Measurements from ENCODE around the gene CDH4.

The CDH4 gene

GRCh38 chr20:61445138-61445537, 193.1 kb downstream of the CDH4 start:
- Histone ChIP-seq H3K4ac (ENCODE audit: low read length) (no peak overlapping the region), H2BK120ac (ENCODE audit: low read depth, low read length) (no peak overlapping the region), H3K9ac (ENCODE audit: low read depth, low read length, poor library complexity) (no peak overlapping the region), H2BK12ac (ENCODE audit: low read length) (no peak overlapping the region), H3K9me3 (replicated peaks in 1 of 2; ENCODE audit: control insufficient read depth in 2 of 2, insufficient read depth in 1 of 2, low read depth in 1 of 2, low read length in 2 of 2) (no peaks in the 10 kb centered on the region), H3K27ac (replicated peaks; ENCODE audit: low read length) (peak overlapping the region; percentile 11), H4K91ac (ENCODE audit: low read depth, low read length, poor library complexity) (no peak overlapping the region), H3K4me1 (ENCODE audit: control insufficient read depth in 2 of 2, insufficient read depth in 1 of 2, low read depth in 1 of 2, low read length in 2 of 2) (peaks cover 33 to 37% of the 10 kb centered on the region in 2 donors), H3K18ac (ENCODE audit: low read length) (peak overlapping the region; percentile 78), H2BK5ac (ENCODE audit: low read length) (no peak overlapping the region), H3K36me3 (replicated peaks in 1 of 2; ENCODE audit: control insufficient read depth in 2 of 2, insufficient read depth in 2 of 2, low read length in 2 of 2) (no peaks in the 10 kb centered on the region), H2BK15ac (ENCODE audit: low read length) (no peak overlapping the region), H2AFZ (ENCODE audit: low read length) (no peak overlapping the region), H2AK5ac (ENCODE audit: low read depth, low read length) (no peak overlapping the region), H4K8ac (ENCODE audit: low read depth, low read length) (no peak overlapping the region), H3K79me1 (ENCODE audit: low read depth, low read length) (no peaks in the 10 kb centered on the region), H3K27me3 (ENCODE audit: control insufficient read depth in 3 of 3, insufficient read depth in 3 of 3, low read depth in 1 of 3, low read length in 3 of 3) (no peaks in the 10 kb centered on the region), H3K4me3 (ENCODE audit: low read length in 2 of 2) (no peak overlapping the region), H3K4me2 (ENCODE audit: insufficient read depth, low read length, poor library complexity, severe bottlenecking) (no peak overlapping the region), H3K23ac (ENCODE audit: low read depth, low read length, poor library complexity) (no peak overlapping the region), H3K14ac (ENCODE audit: low read length) (no peak overlapping the region)
- WGBS, 2 donors (ENCODE audit: extremely low coverage in 2 of 2, insufficient read length in 2 of 2, insufficient replicate concordance in 1 of 2), result no CpG with 5 or more reads among the region's 6 CpGs
- no peak for DNase-seq (ENCODE audit: low spot score)

- no peak overlapping the region for H3K4ac ChIP-seq (ENCODE audit: low read length)
- WGBS, 2 donors (ENCODE audit: extremely low coverage in 2 of 2, insufficient read length in 2 of 2, insufficient replicate concordance in 1 of 2), result no CpG with 5 or more reads among the region's 10 CpGs
- no peak overlapping the region for H2BK15ac ChIP-seq (ENCODE audit: low read length)
- H2AK5ac ChIP-seq (ENCODE audit: low read depth, low read length), result peak overlapping the region; percentile 67
- H3K4me2 ChIP-seq (ENCODE audit: insufficient read depth, low read length, poor library complexity, severe bottlenecking), result no peak overlapping the region
- H4K91ac ChIP-seq (ENCODE audit: low read depth, low read length, poor library complexity), result no peak overlapping the region
- H3K4me3 ChIP-seq (ENCODE audit: low read length in 2 of 2), result no peak overlapping the region
- DNase-seq (ENCODE audit: low spot score), result no peak
- no peak overlapping the region for H3K14ac ChIP-seq (ENCODE audit: low read length)
- peak overlapping the region; percentile 58 for H3K18ac ChIP-seq (ENCODE audit: low read length)
- H2BK12ac ChIP-seq (ENCODE audit: low read length), result peak overlapping the region; percentile 78
- no peak overlapping the region for H2AFZ ChIP-seq (ENCODE audit: low read length)
- no peak overlapping the region for H3K9ac ChIP-seq (ENCODE audit: low read depth, low read length, poor library complexity)
- no peak overlapping the region for H3K27ac ChIP-seq (replicated peaks; ENCODE audit: low read length)
- H2BK5ac ChIP-seq (ENCODE audit: low read length), result no peak overlapping the region
- no peaks in the 10 kb centered on the region for H3K9me3 ChIP-seq (replicated peaks in 1 of 2; ENCODE audit: control insufficient read depth in 2 of 2, insufficient read depth in 1 of 2, low read depth in 1 of 2, low read length in 2 of 2)
- H3K27me3 ChIP-seq (ENCODE audit: control insufficient read depth in 3 of 3, insufficient read depth in 3 of 3, low read depth in 1 of 3, low read length in 3 of 3), result no peaks in the 10 kb centered on the region
- no peak overlapping the region for H3K23ac ChIP-seq (ENCODE audit: low read depth, low read length, poor library complexity)
- no peaks in the 10 kb centered on the region for H3K36me3 ChIP-seq (replicated peaks in 1 of 2; ENCODE audit: control insufficient read depth in 2 of 2, insufficient read depth in 2 of 2, low read length in 2 of 2)
- no peak overlapping the region for H4K8ac ChIP-seq (ENCODE audit: low read depth, low read length)
- peaks cover 32 to 34% of the 10 kb centered on the region in 2 donors for H3K4me1 ChIP-seq (ENCODE audit: control insufficient read depth in 2 of 2, insufficient read depth in 1 of 2, low read depth in 1 of 2, low read length in 2 of 2)
- H3K79me1 ChIP-seq (ENCODE audit: low read depth, low read length), result no peaks in the 10 kb centered on the region
- no peak overlapping the region for H2BK120ac ChIP-seq (ENCODE audit: low read depth, low read length)
These were observed 193.7 kb downstream of the CDH4 start for GRCh38 chr20:61445741-61446140.

- H3K4me2 ChIP-seq (ENCODE audit: insufficient read depth, low read length, poor library complexity, severe bottlenecking), result no peak overlapping the region
- H2BK15ac ChIP-seq (ENCODE audit: low read length), result no peak overlapping the region
- no peaks in the 10 kb centered on the region for H3K9me3 ChIP-seq (replicated peaks in 1 of 2; ENCODE audit: control insufficient read depth in 2 of 2, insufficient read depth in 1 of 2, low read depth in 1 of 2, low read length in 2 of 2)
- H3K36me3 ChIP-seq (replicated peaks in 1 of 2; ENCODE audit: control insufficient read depth in 2 of 2, insufficient read depth in 2 of 2, low read length in 2 of 2), result no peaks in the 10 kb centered on the region
- H3K23ac ChIP-seq (ENCODE audit: low read depth, low read length, poor library complexity), result no peak overlapping the region
- H2BK5ac ChIP-seq (ENCODE audit: low read length), result no peak overlapping the region
- H3K79me1 ChIP-seq (ENCODE audit: low read depth, low read length), result no peaks in the 10 kb centered on the region
- no peak overlapping the region for H4K91ac ChIP-seq (ENCODE audit: low read depth, low read length, poor library complexity)
- no peak for DNase-seq (ENCODE audit: low spot score)
- no peaks in the 10 kb centered on the region for H3K27me3 ChIP-seq (ENCODE audit: control insufficient read depth in 3 of 3, insufficient read depth in 3 of 3, low read depth in 1 of 3, low read length in 3 of 3)
- no peak overlapping the region for H3K9ac ChIP-seq (ENCODE audit: low read depth, low read length, poor library complexity)
- H3K4ac ChIP-seq (ENCODE audit: low read length), result no peak overlapping the region
- no CpG with 5 or more reads among the region's 6 CpGs for WGBS, 2 donors (ENCODE audit: extremely low coverage in 2 of 2, insufficient read length in 2 of 2, insufficient replicate concordance in 1 of 2)
- H2AK5ac ChIP-seq (ENCODE audit: low read depth, low read length), result no peak overlapping the region
- no peak overlapping the region for H3K4me3 ChIP-seq (ENCODE audit: low read length in 2 of 2)
- H2BK120ac ChIP-seq (ENCODE audit: low read depth, low read length), result no peak overlapping the region
- H3K4me1 ChIP-seq (ENCODE audit: control insufficient read depth in 2 of 2, insufficient read depth in 1 of 2, low read depth in 1 of 2, low read length in 2 of 2), result peaks cover 24 to 25% of the 10 kb centered on the region in 2 donors
- no peak overlapping the region for H3K18ac ChIP-seq (ENCODE audit: low read length)
- H3K27ac ChIP-seq (replicated peaks; ENCODE audit: low read length), result no peak overlapping the region
- H4K8ac ChIP-seq (ENCODE audit: low read depth, low read length), result no peak overlapping the region
- H3K14ac ChIP-seq (ENCODE audit: low read length), result no peak overlapping the region
- H2AFZ ChIP-seq (ENCODE audit: low read length), result no peak overlapping the region
- no peak overlapping the region for H2BK12ac ChIP-seq (ENCODE audit: low read length)
These were observed 195.9 kb downstream of the CDH4 start for GRCh38 chr20:61447952-61448351.

GRCh38 chr20:61448386-61448785, 196.3 kb downstream of the CDH4 start:
- Histone ChIP-seq H3K23ac (ENCODE audit: low read depth, low read length, poor library complexity) (no peak overlapping the region), H3K4me2 (ENCODE audit: insufficient read depth, low read length, poor library complexity, severe bottlenecking) (no peak overlapping the region), H3K9me3 (replicated peaks in 1 of 2; ENCODE audit: control insufficient read depth in 2 of 2, insufficient read depth in 1 of 2, low read depth in 1 of 2, low read length in 2 of 2) (no peaks in the 10 kb centered on the region), H2AK5ac (ENCODE audit: low read depth, low read length) (no peak overlapping the region), H3K18ac (ENCODE audit: low read length) (no peak overlapping the region), H3K36me3 (replicated peaks in 1 of 2; ENCODE audit: control insufficient read depth in 2 of 2, insufficient read depth in 2 of 2, low read length in 2 of 2) (no peaks in the 10 kb centered on the region), H3K79me1 (ENCODE audit: low read depth, low read length) (no peaks in the 10 kb centered on the region), H4K8ac (ENCODE audit: low read depth, low read length) (no peak overlapping the region), H3K27ac (replicated peaks; ENCODE audit: low read length) (no peak overlapping the region), H3K4ac (ENCODE audit: low read length) (no peak overlapping the region), H2BK120ac (ENCODE audit: low read depth, low read length) (no peak overlapping the region), H2BK5ac (ENCODE audit: low read length) (no peak overlapping the region), H2AFZ (ENCODE audit: low read length) (no peak overlapping the region), H3K4me3 (ENCODE audit: low read length in 2 of 2) (no peak overlapping the region), H3K27me3 (ENCODE audit: control insufficient read depth in 3 of 3, insufficient read depth in 3 of 3, low read depth in 1 of 3, low read length in 3 of 3) (no peaks in the 10 kb centered on the region), H3K9ac (ENCODE audit: low read depth, low read length, poor library complexity) (no peak overlapping the region), H2BK12ac (ENCODE audit: low read length) (no peak overlapping the region), H2BK15ac (ENCODE audit: low read length) (no peak overlapping the region), H4K91ac (ENCODE audit: low read depth, low read length, poor library complexity) (no peak overlapping the region), H3K4me1 (ENCODE audit: control insufficient read depth in 2 of 2, insufficient read depth in 1 of 2, low read depth in 1 of 2, low read length in 2 of 2) (peaks cover 23 to 25% of the 10 kb centered on the region in 2 donors), H3K14ac (ENCODE audit: low read length) (no peak overlapping the region)
- no peak for DNase-seq (ENCODE audit: low spot score)
- no CpG with 5 or more reads among the region's 13 CpGs for WGBS, 2 donors (ENCODE audit: extremely low coverage in 2 of 2, insufficient read length in 2 of 2, insufficient replicate concordance in 1 of 2)
